ENCODE measurements around the gene C4orf46. TPM values are rescaled to one million over a fixed set of nuclear protein-coding genes. Genes with fewer than 3 reads are reported as not detected.

Gene C4orf46
- polyA plus RNA-seq, 1 of the 3 experiments (the other 2 are of a cell fraction), result 7.0 TPM

GRCh38 chr4:158644760-158645159 is 26.9 kb downstream of the C4orf46 start:
- Histone ChIP-seq H3K27me3 (ENCODE audit: insufficient read depth) (no peaks in the 10 kb centered on the region; the same call in 1 of the 2 replicates), H3K9me2 (no peaks in the 10 kb centered on the region), H3K36me3 (replicated peaks in 1 of 2; ENCODE audit: control insufficient read depth in 1 of 2, insufficient read depth in 2 of 2, low read length in 1 of 2) (no peaks in the 10 kb centered on the region), H2AFZ (ENCODE audit: low read depth) (no peak overlapping the region), H3K9ac (no peak overlapping the region), H3K4me1 (ENCODE audit: control insufficient read depth in 1 of 2, insufficient read depth in 2 of 2, low read depth in 1 of 2, low read length in 1 of 2) (no peaks in the 10 kb centered on the region), H3F3A (replicated peaks; ENCODE audit: insufficient read depth) (no peaks in the 10 kb centered on the region), H3K4me3 (ENCODE audit: low read depth in 2 of 2, low read length in 1 of 2) (no peak overlapping the region), H3K27ac (ENCODE audit: low read depth in 2 of 2, low read length in 1 of 2) (no peak overlapping the region), H3K9me3 (no peaks in the 10 kb centered on the region), H3K79me2 (ENCODE audit: insufficient read depth) (no peaks in the 10 kb centered on the region), H4K20me1 (ENCODE audit: insufficient read depth) (no peaks in the 10 kb centered on the region), H3K4me2 (no peak overlapping the region)
- ChIA-PET POLR2A (no interaction called here), CTCF (interaction anchor here (1.0 to 1.1 kb wide), 2 partner anchors 23 to 389 kb away, joined by 3 to 5 read pairs; no protein-coding TSS in a partner anchor)
- DNase-seq, result no peak
- TF ChIP-seq MAX (IDR thresholded peaks at IDR 0.05; ENCODE audit: low read depth), result no peak
- no peak for TF ChIP-seq SMC3 (IDR thresholded peaks at IDR 0.05; ENCODE audit: low read depth, low read length)
- 63% methylated on average over 3 of the region's 3 CpGs for WGBS (ENCODE audit: low lambda C conversion rate)

GRCh38 chr4:158644356-158644755 is 27.3 kb downstream of the C4orf46 start:
- no peaks in the 10 kb centered on the region for H3K36me3 ChIP-seq (replicated peaks in 1 of 2; ENCODE audit: control insufficient read depth in 1 of 2, insufficient read depth in 2 of 2, low read length in 1 of 2)
- 61% methylated on average over 5 of the region's 5 CpGs for WGBS (ENCODE audit: low lambda C conversion rate)
- H3K4me3 ChIP-seq (ENCODE audit: low read depth in 2 of 2, low read length in 1 of 2), result no peak overlapping the region
- H3K4me2 ChIP-seq, result no peak overlapping the region
- no peak overlapping the region for H2AFZ ChIP-seq (ENCODE audit: low read depth)
- no peaks in the 10 kb centered on the region; the same call in 1 of the 2 replicates for H3K27me3 ChIP-seq (ENCODE audit: insufficient read depth)
- no peak for DNase-seq
- H3K9me2 ChIP-seq, result no peaks in the 10 kb centered on the region
- ChIA-PET POLR2A (no interaction called here), CTCF (interaction anchor here (1.0 kb wide), 1 partner anchor 23 kb away, joined by 3 read pairs; no protein-coding TSS in a partner anchor)
- no peaks in the 10 kb centered on the region for H4K20me1 ChIP-seq (ENCODE audit: insufficient read depth)
- H3K79me2 ChIP-seq (ENCODE audit: insufficient read depth), result no peaks in the 10 kb centered on the region
- no peaks in the 10 kb centered on the region for H3K9me3 ChIP-seq
- TF ChIP-seq TAF1 (IDR thresholded peaks at IDR 0.05; ENCODE audit: borderline replicate concordance, low read depth, low read length) (no peak), TCF12 (IDR thresholded peaks at IDR 0.05) (no peak), GABPA (IDR thresholded peaks at IDR 0.05; ENCODE audit: low read depth) (no peak)
- no peak overlapping the region for H3K27ac ChIP-seq (ENCODE audit: low read depth in 2 of 2, low read length in 1 of 2)
- H3K9ac ChIP-seq, result no peak overlapping the region
- no peaks in the 10 kb centered on the region for H3K4me1 ChIP-seq (ENCODE audit: control insufficient read depth in 1 of 2, insufficient read depth in 2 of 2, low read depth in 1 of 2, low read length in 1 of 2)
- no peaks in the 10 kb centered on the region for H3F3A ChIP-seq (replicated peaks; ENCODE audit: insufficient read depth)

GRCh38 chr4:158636619-158637018 is 35.1 kb downstream of the C4orf46 start:
- no peaks in the 10 kb centered on the region for H3K36me3 ChIP-seq (replicated peaks in 1 of 2; ENCODE audit: control insufficient read depth in 1 of 2, insufficient read depth in 2 of 2, low read length in 1 of 2)
- no peaks in the 10 kb centered on the region for H3K9me2 ChIP-seq
- H3K79me2 ChIP-seq (ENCODE audit: insufficient read depth), result no peaks in the 10 kb centered on the region
- H3K9ac ChIP-seq, result no peak overlapping the region
- no peaks in the 10 kb centered on the region for H3K4me1 ChIP-seq (ENCODE audit: control insufficient read depth in 1 of 2, insufficient read depth in 2 of 2, low read depth in 1 of 2, low read length in 1 of 2)
- ChIA-PET CTCF (no interaction called here), POLR2A (no interaction called here)
- H3K9me3 ChIP-seq, result no peaks in the 10 kb centered on the region
- no peaks in the 10 kb centered on the region for H3K27me3 ChIP-seq (ENCODE audit: insufficient read depth)
- H3K4me2 ChIP-seq, result no peak overlapping the region
- no peak overlapping the region for H3K4me3 ChIP-seq (ENCODE audit: low read depth in 2 of 2, low read length in 1 of 2)
- WGBS (ENCODE audit: low lambda C conversion rate), result 83% methylated on average over 1 of the region's 1 CpG
- H3F3A ChIP-seq (replicated peaks; ENCODE audit: insufficient read depth), result no peaks in the 10 kb centered on the region
- no peak for TF ChIP-seq EP300 (IDR thresholded peaks at IDR 0.05; ENCODE audit: borderline replicate concordance in 1 of 2, low read depth in 1 of 2, low read length in 1 of 2)
- no peak for TF ChIP-seq USF2 (IDR thresholded peaks at IDR 0.05; ENCODE audit: borderline replicate concordance, low read depth, low read length)
- no peak for TF ChIP-seq FOXJ3 (CRISPR knock-in tag; IDR thresholded peaks at IDR 0.05)
- no peak for TF ChIP-seq IRF3 (IDR thresholded peaks at IDR 0.05; ENCODE audit: low read depth, low read length)
- TF ChIP-seq TAF1 (IDR thresholded peaks at IDR 0.05; ENCODE audit: borderline replicate concordance, low read depth, low read length), result no peak
- TF ChIP-seq FOXM1 (IDR thresholded peaks at IDR 0.05; ENCODE audit: low read depth), result no peak
- TF ChIP-seq EZH2phosphoT487 (IDR thresholded peaks at IDR 0.05; ENCODE audit: borderline replicate concordance, low read depth), result no peak
- no peak for TF ChIP-seq CHD2 (IDR thresholded peaks at IDR 0.05; ENCODE audit: low read length, partially characterized antibody)
- no peak for TF ChIP-seq SMC3 (IDR thresholded peaks at IDR 0.05; ENCODE audit: low read depth, low read length)
- no peak overlapping the region for H2AFZ ChIP-seq (ENCODE audit: low read depth)
- no peak overlapping the region for H3K27ac ChIP-seq (ENCODE audit: low read depth in 2 of 2, low read length in 1 of 2)
- DNase-seq, result no peak
- H4K20me1 ChIP-seq (ENCODE audit: insufficient read depth), result no peaks in the 10 kb centered on the region

All from SK-N-SH (cell line).